Adrenal gland (tissue), 12 donors: ENCODE data around the gene DENND11. TPM values are rescaled to one million over a fixed set of nuclear protein-coding genes. Genes with fewer than 3 reads are reported as not detected.

ENCODE experiments used
- DNase-seq, 7 donors: peaks; one replicate each; pipeline ENCODE4 v3.0.0-alpha.2; 2019 to 2020
- H3K27ac ChIP-seq, 5 donors: fragments of 200-600 bp; sonication (generic) in 4 of 5; 1 replicate in 3 of 5; 2 replicates in 2 of 5; pipeline versions ENCODE4 v1.5.1 to v1.8.0; 2016 to 2020; ENCODE audit warnings: mild to moderate bottlenecking in 1 of 5
- H3K27me3 ChIP-seq: fragments of 200-600 bp; 2 replicates; pipeline ENCODE4 v1.8.0; 2021
- H3K36me3 ChIP-seq, 2 donors: fragments of 200-600 bp; replicated peaks in 1 of 2; 1 replicate in 1 of 2; 2 replicates in 1 of 2; pipeline versions ENCODE4 v1.5.1 to v1.8.0; 2018 to 2022
- H3K4me1 ChIP-seq, 2 donors: fragments of 200-600 bp; replicated peaks in 1 of 2; 1 replicate in 1 of 2; 2 replicates in 1 of 2; pipeline versions ENCODE4 v1.5.1 to v1.8.0; 2018 to 2021
- H3K4me3 ChIP-seq, 4 donors: fragments of 200-600 bp; sonication (generic) in 3 of 4; one replicate each; pipeline ENCODE4 v1.5.1; 2016 to 2018
- H3K9me3 ChIP-seq, 3 donors: fragments of 200-600 bp; sonication (generic) in 1 of 3; replicated peaks in 1 of 3; 1 replicate in 2 of 3; 2 replicates in 1 of 3; pipeline versions ENCODE4 v1.5.1 to v1.8.0; 2016 to 2021
- CTCF ChIP-seq, 6 experiments: fragments of 450-650 bp in 4 of 6; fragments of 200-600 bp in 2 of 6; sonication (generic) in 1 of 6; IDR thresholded peaks; 1 replicate in 5 of 6; 2 replicates in 1 of 6; pipeline versions ENCODE4 v1.5.1 to v1.8.0; 2016 to 2021; ENCODE audit warnings: antibody characterized with exemption in 6 of 6, mild to moderate bottlenecking in 2 of 6, moderate library complexity in 1 of 6
- POLR2A ChIP-seq, 2 donors: fragments of 450-650 bp; IDR thresholded peaks; one replicate each; pipeline ENCODE4 v1.6.1; 2017; ENCODE audit warnings: antibody characterized with exemption in 2 of 2, mild to moderate bottlenecking in 2 of 2, moderate library complexity in 1 of 2
- WGBS, 4 donors: extraction: QIAGEN DNeasy Blood & Tissue Kit in 2 of 4; methylation state at CpG; one replicate each; pipeline versions ENCODE4 v1.1.5 to v1.1.7; 2013 to 2017; 5-methylcytosine and 5-hydroxymethylcytosine counted together
- intact Hi-C, 2 donors: fragments of 100-400 bp; cut with DNase I; formaldehyde crosslinking; loops; one replicate each; pipeline versions ENCODE4 v1.14.1 to v1.15.0; 2022 to 2023
- polyA plus RNA-seq, 3 donors: library from polyadenylated mRNA; stranded (reverse); fragments of 200-250 nt in 2 of 3; fragments of 350-450 nt in 1 of 3; fragmentation: Illumina TruSeq in 1 of 3; extraction: RNeasy Lipid Tissue Mini Kit (QIAGEN cat#74804) in 1 of 3; gene quantifications; one replicate each; pipeline ENCODE4 v1.2.3, GENCODE V29; 2013 to 2014
- total RNA-seq, 9 donors: library from RNA; depleted of rRNA in 4 of 9; stranded (reverse); fragments of >200 nt in 4 of 9; fragments of 120-200 nt in 1 of 9; fragmentation: NEBNext Ultra II Directional in 1 of 9; extraction: Animal tissue kit (Norgen Biotek cat#: 25700) in 1 of 9; gene quantifications; one replicate each; pipeline versions ENCODE4 v1.1.0 to v1.2.4, GENCODE V29; 2013 to 2023
- donor health status: healthy with polysubstance abuse.
- donor health status: Bipolar disorder and iron deficiency.
- donor health status: DM: yes; HTN: yes; CAD: no.
- donor health status: DM: no; HTN: no; CAD: no.
- donor health status: DM: no; HTN: no; CAD: no.
- donor health status: DM: yes; HTN: yes; CAD: no.

The DENND11 gene
- total and polyA plus RNA-seq, 12 donors: 2.7 to 19.3 (median 11.9) TPM

GRCh38 chr7:141666071-141666470, 35.9 kb downstream of the DENND11 start:
- Histone ChIP-seq H3K9me3 (no peaks in the 10 kb centered on the region), H3K4me3 (no peak overlapping the region), H3K27ac (no peak overlapping the region), H3K27me3 (no peaks in the 10 kb centered on the region), H3K4me1 (no peaks in the 10 kb centered on the region), H3K36me3 (peaks cover 0 to 28% of the 10 kb centered on the region in 2 donors)
- intact Hi-C loops: no loop called here
- DNase-seq: no peak
- TF ChIP-seq POLR2A (IDR thresholded peaks at IDR 0.05): no peak
- no peak for TF ChIP-seq CTCF (IDR thresholded peaks at IDR 0.05)
- 91 to 97% (median 94%) methylated on average over 4 of the region's 4 CpGs for WGBS, 4 donors

DNA sequence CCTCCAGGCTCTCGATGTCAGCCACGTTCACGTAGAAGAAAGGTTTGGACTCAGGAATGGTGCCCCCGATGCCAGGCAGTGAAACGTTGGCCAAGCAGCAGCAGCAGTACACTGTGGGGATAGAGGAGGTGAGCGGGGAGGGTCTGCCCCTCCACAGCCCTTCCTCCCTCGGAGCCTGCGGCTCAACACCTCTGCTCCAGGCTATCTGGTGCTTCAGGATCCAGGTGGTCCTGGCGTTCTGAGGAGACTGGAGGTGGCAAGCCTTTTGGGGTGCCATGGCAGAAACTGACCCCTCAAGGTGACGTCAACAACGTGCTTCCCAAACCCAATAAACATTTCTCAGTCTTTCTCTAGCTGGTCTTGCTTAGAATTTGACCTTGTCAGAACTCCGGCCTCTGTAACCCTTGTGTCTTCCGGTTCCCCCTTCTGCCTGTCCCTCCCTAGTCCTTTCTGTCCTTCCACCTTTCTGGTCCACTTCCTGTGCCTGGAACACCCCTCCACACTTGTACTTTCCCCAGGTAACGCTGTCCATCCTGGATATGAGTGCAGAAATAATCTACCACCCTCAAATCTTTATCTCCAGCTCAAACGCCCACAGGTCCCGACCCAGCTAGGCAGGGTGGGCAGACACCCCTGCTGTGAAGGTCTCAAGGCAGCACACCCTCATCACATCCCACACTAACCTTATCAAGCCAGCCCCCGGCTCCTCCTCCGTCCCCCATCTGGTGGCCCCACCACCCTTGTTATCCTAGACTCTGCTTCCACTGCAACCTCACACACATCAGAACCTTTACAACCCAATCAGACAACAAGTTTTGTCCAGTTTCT, 36.5 kb downstream of the DENND11 start:
- no peaks in the 10 kb centered on the region for H3K27me3 ChIP-seq
- no peaks in the 10 kb centered on the region for H3K4me1 ChIP-seq
- peaks cover 0 to 28% of the 10 kb centered on the region in 2 donors for H3K36me3 ChIP-seq
- no peak overlapping the region for H3K4me3 ChIP-seq
- 91 to 96% (median 94%) methylated on average over 16 to 18 of the region's 18 CpGs for WGBS, 4 donors
- TF ChIP-seq POLR2A (IDR thresholded peaks at IDR 0.05): no peak
- no peak for TF ChIP-seq CTCF (IDR thresholded peaks at IDR 0.05)
- no peak for DNase-seq
- intact Hi-C loops: no loop called here
- no peak overlapping the region for H3K27ac ChIP-seq
- H3K9me3 ChIP-seq: no peaks in the 10 kb centered on the region

DNA sequence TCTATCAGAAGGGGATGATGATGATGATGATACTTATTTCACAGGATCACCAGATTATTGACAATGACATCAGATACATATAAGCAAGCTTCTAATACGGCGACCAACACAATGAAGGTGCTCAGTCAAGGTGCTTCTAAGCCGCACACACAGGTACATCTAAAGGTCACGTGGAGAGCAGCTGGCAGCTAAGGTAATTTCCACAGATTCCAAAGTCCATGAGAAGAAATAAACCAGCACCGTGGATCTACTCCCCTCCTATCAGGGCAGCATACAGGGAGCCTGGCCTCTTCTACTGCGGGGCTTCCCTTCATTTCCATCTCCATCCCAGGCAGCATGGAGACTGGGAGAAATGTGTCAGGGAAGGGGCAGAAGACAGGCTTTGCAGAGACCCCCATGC, 37.5 kb downstream of the DENND11 start:
- no peak overlapping the region for H3K27ac ChIP-seq
- H3K4me3 ChIP-seq: no peak overlapping the region
- peaks cover 0 to 28% of the 10 kb centered on the region in 2 donors for H3K36me3 ChIP-seq
- WGBS, 4 donors: 90 to 98% (median 96%) methylated on average over 6 of the region's 6 CpGs
- intact Hi-C loops: no loop called here
- DNase-seq: no peak
- no peaks in the 10 kb centered on the region for H3K27me3 ChIP-seq
- TF ChIP-seq POLR2A (IDR thresholded peaks at IDR 0.05) (no peak), CTCF (IDR thresholded peaks at IDR 0.05) (no peak)
- no peaks in the 10 kb centered on the region for H3K4me1 ChIP-seq
- H3K9me3 ChIP-seq: no peaks in the 10 kb centered on the region

GRCh38 chr7:141663081-141663849, 38.7 kb downstream of the DENND11 start:
- DNase-seq: no peak
- Histone ChIP-seq H3K27me3 (no peaks in the 10 kb centered on the region), H3K27ac (peak overlapping the region in 1 of 5 donors; percentile 27), H3K4me3 (no peak overlapping the region), H3K4me1 (no peaks in the 10 kb centered on the region), H3K9me3 (no peaks in the 10 kb centered on the region), H3K36me3 (peaks cover 0 to 28% of the 10 kb centered on the region in 2 donors)
- intact Hi-C loops: no loop called here
- WGBS, 4 donors: 68 to 88% (median 71%) methylated on average over 6 of the region's 6 CpGs
- no peak for TF ChIP-seq CTCF (IDR thresholded peaks at IDR 0.05)
- TF ChIP-seq POLR2A (IDR thresholded peaks at IDR 0.05): no peak
